Germinal center (tissue), 1 donor: ENCODE data around the gene CD48.

Experiments
- DNase-seq: peaks from one replicate; pipeline ENCODE4 v3.0.0; 2012; ENCODE audit warnings: mixed read lengths, low spot score

Gene CD48, protein sequence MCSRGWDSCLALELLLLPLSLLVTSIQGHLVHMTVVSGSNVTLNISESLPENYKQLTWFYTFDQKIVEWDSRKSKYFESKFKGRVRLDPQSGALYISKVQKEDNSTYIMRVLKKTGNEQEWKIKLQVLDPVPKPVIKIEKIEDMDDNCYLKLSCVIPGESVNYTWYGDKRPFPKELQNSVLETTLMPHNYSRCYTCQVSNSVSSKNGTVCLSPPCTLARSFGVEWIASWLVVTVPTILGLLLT

DNA sequence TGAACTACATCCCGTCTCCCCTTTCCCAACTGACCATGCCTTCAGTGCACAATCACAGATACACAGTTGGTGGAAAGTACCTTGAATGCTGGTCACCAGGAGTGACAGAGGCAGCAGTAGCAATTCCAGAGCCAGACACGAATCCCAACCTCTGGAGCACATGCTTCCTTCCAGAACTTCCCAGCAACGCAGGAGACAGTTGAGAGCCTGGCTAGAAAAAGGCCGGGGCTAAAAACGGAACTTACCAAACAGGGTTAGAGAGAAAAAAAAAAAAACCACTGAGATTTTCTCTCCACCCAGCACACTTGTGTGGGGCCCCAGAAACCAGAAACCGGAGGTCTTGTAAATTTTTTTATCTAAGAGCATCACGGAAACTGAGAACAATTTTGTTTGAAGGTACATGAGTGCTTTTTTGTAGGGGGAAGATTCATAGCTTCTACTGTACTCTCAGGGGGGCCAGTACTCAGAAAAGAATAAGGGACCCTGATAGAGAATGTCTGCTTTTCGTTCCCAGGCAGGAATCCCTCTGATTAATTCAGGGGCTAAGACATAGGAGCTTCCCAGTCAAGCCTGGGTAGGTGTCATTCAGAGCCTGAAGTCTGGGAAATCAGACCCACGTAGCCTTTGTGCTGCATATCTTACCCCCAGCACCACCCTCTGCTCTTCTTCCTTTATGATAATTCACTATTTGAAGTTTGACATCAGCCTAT is at the start of gene CD48:
CD48 (minus strand) TSS at position 221 of the 710 bp plus-strand sequence; CDS start at position 162, 59 bp downstream.
- DNase-seq: peak; percentile 47

DNA sequence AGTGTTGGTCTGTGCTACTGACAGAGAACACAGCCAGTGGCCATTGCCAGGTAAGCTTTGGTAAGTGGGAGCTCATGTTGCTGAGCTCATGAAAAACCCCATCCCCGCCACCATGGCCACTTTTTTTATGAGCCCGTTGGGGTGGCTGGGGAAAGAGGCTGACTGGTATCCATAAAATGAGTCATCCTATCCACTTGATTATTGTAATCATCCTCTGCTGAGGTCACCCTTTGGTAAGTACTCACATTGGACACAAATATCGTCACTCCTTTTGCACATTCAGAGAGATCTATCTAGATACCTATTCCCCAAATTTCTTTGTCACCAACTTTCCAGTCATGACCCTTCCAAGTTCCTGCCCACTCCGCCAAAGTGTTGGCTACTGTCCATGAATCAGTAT is 49.4 kb upstream of the CD48 start:
- no peak for DNase-seq

DNA sequence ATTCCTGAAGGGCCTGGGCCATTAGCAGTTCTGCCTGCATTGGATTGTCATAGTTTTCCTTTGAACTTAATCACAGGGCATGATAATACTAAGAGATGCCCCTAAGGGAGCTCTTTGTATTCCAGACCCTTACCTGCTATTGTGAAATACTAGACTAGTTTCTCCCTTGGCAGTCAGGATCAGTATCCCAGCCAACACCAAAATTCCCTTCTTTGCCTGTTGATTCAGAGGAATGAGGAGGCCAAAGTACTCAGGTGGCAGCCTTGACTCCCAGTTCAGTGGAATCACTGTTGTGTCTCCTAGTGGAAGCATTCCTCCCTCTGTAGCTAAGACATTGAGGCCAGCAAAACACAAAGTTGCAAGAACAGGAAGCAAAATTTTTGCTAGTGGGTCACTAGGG is 48.1 kb upstream of the CD48 start:
- DNase-seq: no peak

DNA sequence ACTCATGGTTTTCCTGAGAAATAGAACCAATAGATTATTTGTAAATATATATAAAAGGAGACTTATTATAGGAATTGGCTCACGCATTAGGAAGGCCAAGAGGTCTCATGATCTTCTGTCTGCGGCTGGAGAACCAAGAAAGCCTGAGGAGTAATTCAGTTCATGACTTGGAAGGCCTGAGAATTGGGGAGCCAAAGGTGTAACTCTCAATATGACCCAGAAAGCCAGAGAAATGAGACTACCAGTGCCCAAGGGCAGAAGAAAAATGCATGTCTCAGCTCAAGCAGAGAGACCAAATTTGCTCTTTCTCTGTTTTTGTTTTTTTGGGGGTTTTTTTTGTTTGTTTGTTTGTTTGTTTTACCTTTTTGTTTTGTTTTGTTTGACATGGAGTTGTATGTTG is 46.9 kb upstream of the CD48 start:
- no peak for DNase-seq

DNA sequence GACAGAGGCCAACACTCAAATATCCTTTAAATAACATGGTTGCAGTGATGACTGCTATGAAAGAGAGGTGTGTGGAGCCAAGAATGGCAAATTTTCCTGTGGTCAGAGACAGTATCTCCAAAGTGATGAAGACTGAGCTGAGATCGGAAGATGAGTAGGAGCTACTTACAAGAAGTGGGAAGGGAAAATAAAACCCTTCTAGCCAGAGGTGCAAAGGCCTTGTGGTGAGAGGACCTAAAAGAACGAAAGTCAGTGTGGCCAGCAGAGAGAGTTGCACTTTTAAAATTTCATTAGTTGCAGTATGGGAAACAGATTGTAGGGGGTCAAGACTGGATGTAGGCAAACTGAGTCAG is 45.2 kb upstream of the CD48 start:
- no peak for DNase-seq

DNA sequence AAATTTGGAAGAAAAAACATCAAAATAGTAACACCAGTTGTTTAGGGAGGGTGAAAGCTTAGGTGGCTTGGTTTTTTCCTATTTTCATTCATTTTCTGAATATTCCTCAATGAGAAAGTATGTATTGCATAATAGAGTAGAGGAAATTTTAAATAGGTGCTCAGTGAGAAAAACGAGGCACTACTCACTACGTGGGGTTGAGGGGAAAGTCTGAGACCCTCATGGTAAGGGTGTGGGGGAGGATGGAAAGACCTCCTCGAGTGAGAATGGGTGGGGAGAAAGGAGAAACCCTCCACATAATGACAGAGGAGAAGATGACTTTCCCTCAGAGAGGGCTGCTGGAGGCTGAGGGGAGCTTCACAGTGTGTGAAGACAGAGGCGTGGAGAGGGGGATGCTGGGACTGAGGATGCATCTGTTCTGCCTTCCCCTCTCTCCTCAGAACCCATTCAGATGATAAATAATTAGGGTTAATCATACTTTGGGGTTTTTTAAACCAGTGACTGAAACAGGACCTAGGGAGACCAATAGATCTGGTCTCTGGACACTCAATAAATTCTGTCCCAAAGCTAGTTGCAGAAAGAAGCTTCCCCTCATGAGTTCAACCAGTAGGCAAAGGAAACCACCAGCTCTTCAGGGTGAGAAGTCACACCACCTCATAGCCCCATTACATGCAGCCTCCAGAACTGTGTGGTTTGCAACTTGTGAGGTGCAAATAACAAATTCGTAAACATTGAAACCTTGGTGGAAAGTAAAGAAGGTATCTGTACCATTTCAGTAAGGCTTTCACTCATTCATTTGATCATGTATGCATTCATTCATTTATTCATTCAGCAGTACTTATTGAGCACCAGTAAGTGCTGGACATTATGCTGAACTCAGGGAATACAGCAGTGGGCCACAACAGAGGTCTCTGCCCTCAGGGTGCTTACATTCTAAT is 44.6 kb upstream of the CD48 start:
- DNase-seq: no peak

DNA sequence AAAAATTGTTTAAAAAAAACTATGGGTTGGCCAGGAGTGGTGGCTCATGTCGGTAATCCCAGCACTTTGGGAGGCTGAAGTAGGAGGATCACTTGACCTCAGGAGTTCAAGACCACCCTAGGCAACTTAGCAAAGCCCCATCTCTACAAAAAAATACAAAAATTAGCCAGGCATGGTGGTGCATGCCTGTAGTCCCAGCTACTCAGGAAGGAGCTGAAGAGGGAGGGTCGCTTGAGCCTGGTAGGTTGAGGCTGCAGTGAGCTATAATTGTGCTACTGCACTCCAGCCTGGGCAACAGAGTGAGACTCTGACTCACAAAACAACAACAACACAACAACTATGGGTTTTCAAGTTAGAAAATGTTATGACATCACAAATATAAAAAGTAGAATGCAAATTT is 43.8 kb upstream of the CD48 start:
- DNase-seq: no peak

DNA sequence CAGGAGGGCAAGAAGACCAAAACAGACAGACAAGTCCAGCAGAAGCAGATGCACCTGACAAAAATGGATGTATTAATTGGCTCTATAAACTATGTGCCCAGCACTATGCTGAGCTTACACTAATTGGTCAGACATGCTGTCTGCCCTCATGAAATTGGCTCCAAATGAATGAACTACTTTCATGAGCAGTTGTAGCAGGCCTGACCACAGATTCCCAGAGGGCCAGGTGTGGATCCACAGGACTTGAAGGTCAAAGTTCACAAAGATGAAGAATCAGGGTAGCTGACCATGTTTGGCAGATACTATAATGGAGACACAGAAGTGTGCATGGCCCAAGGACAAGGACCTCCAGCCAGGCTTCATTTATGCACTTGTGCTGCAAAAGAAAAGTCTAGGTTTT is 42.0 kb upstream of the CD48 start:
- DNase-seq: no peak

DNA sequence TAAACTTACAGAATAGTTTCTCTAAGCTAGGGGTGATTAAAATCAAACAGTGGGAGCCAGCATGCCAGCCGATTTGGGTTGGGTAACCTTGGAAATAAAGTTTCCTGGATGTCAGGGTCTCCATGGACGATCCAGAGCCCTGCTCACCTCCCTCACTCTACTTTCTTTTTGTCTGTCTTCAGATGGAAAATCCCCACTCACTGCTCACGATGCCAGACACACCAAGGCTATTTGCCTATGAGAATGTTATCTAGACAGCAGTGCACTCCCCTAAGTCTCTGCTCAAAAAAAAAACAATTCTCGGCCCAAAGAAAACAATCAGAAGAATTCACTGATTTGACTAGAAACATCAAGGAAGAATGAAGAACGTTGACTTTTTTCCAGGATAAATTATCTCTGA is 41.3 kb upstream of the CD48 start:
- DNase-seq: no peak

DNA sequence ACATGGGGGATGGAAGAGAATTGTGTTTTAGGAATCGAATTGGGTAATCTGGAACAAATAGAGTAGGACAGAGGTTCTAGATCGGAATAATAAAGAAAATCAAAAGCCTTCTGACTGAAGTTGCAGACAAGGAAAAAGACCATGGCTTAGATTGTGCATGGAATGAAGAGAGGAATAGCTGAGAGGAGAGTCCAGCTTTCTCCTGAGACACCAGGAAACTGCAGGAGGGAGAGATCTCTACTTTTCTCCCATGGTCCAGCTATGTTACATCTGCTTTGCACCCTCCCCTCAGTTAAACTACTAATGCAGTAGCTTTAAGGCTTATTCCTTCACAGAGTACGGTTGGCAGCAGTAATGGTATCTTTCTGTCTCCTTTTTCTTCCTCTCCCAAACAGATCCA is 40.8 kb upstream of the CD48 start:
- DNase-seq: no peak

DNA sequence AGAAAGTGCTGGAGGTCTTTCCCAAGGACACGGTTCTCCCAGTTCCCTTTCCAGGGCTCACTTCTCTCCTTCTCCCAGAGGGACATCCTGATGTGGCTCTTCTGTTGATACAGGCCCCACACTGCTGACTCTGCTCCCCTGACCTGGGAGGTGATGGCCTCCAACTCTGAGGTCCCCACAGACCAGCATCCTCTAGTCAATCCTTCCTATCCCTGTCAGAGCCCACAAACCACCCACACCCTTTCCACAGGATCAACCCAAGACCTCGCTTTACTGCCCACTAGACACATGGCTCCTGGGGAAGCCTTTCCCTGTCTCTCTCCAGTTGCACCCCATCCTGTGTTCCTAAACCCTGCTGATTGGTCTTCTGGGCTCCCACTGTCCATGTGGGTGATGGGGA is 39.0 kb upstream of the CD48 start:
- DNase-seq: no peak

DNA sequence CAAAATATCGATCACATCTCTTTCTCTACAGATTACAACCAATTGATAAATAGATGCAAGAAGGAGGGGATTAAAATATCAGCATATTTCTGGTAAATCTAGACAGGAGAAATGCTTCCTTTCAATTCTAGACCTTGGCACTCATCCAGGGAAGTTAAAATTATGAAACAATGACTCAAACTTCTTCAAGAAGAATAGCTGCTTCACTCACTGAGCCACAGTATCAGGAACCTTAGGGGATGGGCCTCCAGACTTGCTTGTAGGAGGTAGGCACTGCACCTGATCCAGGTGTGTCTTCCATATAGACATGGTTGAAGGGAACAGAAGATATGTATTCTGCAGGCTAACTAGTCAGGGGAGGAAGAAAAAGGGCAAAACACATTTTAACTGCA is 37.3 kb upstream of the CD48 start:
- no peak for DNase-seq

DNA sequence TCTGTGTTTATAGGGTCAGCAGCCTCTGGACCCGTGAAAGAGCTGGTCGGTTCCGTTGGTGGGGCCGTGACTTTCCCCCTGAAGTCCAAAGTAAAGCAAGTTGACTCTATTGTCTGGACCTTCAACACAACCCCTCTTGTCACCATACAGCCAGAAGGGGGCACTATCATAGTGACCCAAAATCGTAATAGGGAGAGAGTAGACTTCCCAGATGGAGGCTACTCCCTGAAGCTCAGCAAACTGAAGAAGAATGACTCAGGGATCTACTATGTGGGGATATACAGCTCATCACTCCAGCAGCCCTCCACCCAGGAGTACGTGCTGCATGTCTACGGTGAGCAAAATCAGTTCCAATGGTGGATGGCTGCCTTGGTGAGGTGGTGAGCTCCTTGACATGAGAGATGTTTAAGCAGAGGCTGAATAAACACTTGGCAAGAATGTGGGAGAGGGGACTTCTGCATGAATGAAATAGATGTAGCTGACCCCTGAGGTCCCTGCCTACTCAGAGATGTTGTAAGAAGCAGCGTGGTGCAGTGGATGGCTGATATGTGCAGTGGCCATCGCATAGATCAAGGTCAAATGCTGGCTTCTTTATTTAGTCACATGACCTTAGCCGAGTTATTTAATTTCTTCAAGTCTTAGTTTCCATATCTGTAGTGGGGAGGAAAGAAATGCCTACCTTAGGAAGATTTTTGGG is 36.7 kb upstream of the CD48 start:
- DNase-seq: no peak

DNA sequence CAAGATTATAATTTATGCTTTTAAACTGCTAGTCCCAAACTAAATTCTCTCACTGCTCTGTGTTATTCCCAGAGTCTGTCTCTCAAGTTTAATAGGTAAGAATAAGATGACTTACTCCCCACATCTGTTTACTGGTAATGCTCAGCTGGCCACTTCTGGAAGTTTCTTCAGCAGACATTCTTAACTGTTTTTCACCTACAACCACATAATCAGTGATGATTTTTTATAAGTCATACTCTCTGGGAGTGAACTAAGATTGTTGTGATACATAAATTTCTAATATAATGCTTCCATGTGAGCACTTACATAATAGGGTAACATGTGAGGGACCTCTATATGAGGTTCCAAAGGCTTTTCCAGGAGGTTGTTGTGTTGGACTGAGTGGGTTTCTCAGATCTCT is 36.1 kb upstream of the CD48 start:
- no peak for DNase-seq

DNA sequence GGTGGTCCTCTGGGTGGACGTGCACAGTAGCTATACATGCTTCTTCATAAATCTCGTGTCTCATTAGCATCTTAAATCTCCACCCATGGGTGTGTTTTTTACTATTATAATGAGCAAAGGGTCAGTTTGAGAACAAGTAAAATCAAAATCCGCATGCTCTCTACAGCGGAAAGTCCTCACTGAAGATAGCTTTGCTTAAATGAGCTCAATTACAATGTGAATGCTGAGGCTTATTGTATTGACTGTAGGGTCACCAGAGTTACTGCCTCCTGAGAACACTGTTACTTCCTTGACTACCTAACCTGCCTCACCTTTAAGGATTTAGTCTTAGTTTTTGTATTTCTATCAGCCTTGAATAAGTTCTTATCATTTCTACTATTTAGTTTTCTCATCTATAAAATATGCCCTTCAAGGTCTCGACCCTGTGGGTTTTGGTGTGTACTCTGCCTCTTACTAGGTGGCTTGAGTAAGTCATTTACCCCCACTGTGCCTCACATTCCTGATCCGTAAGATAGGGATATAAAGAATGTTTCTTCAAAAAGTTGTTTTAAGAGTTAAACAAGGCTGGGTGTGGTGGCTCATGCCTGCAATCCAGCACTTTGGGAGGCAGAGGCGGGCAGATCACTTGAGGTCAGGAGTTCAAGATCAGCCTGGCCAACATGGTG is 35.3 kb upstream of the CD48 start:
- no peak for DNase-seq

DNA sequence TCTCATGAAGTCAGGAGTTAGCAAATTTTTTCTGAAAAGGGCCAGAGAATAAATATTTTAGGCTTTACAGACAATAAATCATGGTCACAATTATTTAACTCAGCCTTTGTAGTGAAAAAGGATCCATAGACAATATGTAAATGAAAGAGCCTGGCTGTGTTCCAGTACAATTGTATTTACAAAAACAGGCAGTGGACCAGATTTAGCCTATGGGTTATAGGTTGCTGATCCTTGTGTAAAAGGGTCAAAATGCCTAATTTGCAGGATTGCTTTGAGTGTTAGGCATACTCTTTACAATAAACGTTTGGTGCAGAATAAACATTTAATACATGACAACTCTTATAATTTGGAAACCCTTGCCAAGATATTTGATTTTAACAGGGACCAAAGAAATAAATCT is 33.9 kb upstream of the CD48 start:
- DNase-seq: no peak

DNA sequence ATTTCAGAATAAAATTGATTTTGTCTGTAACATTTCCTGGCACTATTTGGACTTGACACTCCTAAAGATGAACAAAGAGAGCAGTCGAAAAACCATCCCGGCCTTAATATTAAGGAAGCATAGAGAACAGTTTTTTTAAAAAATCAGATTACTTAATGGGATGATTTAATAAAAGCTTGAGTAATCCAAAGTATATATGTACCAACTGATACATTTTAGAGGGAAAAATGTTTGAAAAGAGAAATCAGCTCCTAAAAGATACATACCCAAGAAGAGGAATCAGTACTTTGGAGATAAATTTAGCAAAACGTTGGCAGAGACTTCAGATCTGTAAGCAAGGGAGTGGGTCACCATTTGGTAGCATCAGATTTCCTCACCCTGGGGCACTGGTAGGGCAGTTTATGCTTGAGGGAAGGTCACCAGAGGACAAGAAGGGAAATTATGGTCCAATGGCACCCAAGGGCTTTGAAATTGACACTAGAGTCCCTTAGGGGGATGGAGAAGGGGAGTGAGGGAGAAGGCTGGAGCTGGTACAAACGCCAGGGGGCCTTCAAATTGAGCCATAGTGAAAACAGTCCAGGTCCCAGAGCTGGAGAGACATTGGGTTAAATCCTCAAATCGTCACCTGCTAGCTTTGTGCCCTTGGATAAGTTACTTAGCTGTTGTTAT is 33.4 kb upstream of the CD48 start:
- DNase-seq: no peak

DNA sequence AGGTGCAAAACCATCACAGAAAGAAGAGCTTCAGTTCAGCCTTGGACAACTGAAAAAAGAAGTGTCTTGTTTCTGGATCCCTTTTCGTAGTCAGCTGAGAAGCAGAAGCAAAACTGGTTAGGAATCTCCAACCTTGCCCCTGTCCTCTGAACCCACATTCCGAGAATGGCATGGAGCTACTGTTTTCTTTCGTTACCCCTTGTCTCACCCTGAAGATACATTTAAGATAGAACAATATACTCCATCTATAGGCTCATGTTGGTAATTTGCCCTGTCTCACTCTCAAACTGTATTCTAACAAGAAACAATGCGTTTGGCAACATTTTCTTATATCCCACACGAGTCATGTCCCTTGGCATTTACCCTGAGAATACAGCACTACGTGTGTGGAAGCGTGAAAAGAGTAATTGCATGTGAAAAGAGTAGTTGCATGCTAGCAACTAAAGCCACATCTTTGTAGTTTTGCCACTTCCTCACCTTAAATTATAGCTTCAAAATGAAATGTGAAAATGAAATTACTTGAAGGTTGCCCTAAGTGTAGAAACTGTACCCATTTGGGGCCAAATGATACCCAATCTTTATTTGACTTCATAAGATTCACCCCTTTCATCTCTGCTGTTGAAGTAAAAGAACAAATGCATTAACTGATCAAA is 32.7 kb upstream of the CD48 start:
- DNase-seq: no peak

DNA sequence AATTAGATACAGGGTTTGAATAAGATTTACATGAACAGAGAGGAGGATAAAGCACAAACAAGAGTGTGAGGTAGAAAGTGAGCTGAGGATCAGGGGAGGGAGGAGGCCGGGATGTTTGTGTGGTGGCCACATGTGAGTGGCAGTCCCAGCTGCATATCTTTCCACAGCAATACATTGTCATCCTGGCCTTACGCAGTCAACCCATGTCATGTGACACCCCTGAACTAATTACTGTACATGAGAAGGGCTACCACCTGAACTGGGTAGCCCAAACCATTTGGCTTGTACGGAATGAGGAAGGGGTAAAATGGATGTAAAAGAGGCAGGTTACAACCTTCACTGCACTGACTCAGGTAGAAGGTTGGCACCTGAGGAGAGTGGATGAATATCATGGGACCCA is 31.6 kb upstream of the CD48 start:
- no peak for DNase-seq

DNA sequence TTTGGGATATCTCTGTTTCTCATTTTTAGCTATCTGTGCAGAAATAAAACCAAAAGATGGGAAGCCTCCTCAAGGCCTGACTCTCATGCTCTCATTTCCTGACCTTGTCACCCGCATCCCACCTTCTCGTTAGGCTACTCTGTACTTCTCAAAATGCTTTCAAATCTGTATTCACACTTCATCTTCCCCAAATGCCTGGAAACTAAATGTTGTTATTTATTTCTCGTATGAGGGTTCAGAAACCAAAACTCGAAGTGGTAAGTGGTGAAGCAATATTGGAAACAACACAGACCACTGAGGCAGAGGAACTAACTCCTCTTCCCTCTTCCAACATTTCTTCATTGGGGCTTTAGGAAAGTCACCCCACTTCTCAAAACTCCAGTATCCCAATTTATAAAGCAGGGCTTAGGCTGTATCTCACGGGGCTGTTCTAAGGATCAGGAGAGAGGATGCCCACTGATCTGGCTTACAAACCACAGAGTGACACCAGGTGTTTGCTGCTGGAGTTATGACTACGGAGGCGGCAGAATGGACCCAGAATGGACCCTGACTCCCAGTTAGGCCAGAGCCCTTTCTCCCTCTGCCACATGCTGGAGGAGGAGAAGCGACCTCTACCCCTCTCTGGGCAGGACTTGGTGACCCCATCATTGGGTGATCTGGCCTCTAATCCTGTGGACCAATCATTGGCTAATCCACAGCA is 31.0 kb upstream of the CD48 start:
- no peak for DNase-seq
